MM.1S (cell line): ENCODE results near the gene MYO16.

Experiments
- DNase-seq: peaks from one replicate; pipeline ENCODE4 v3.0.0-alpha.2; 2015
- H2AFZ ChIP-seq: fragments of 300-600 bp; sonication (generic); 2 replicates; pipeline ENCODE4 v1.6.0; 2016; ENCODE audit warnings: antibody characterized with exemption, low read length
- H3F3A ChIP-seq: fragments of 300-600 bp; sonication (generic); 2 replicates; pipeline ENCODE4 v1.6.1; 2016; ENCODE audit warnings: mild to moderate bottlenecking, antibody characterized with exemption, low read length, moderate library complexity, mixed read lengths; ENCODE audit not compliant: insufficient read depth
- H3K27ac ChIP-seq: fragments of 300-600 bp; sonication (generic); 2 replicates; pipeline ENCODE4 v1.5.1; 2016; ENCODE audit warnings: mild to moderate bottlenecking, low read length
- H3K27me3 ChIP-seq: fragments of 300-600 bp; sonication (generic); replicated peaks from 2 replicates; pipeline ENCODE4 v1.6.0; 2016; ENCODE audit warnings: low read length; ENCODE audit not compliant: insufficient read depth
- H3K36me3 ChIP-seq: fragments of 300-600 bp; sonication (generic); replicated peaks from 2 replicates; pipeline ENCODE4 v1.6.1; 2016; ENCODE audit warnings: mild to moderate bottlenecking, low read length, mixed read lengths; ENCODE audit not compliant: insufficient read depth
- H3K4me1 ChIP-seq: fragments of 300-600 bp; sonication (generic); 2 replicates; pipeline ENCODE4 v1.6.1; 2016; ENCODE audit warnings: low read length, mixed read lengths
- H3K4me2 ChIP-seq: fragments of 300-600 bp; sonication (generic); 2 replicates; pipeline ENCODE4 v1.6.0; 2016; ENCODE audit warnings: low read depth, low read length
- H3K4me3 ChIP-seq: fragments of 300-600 bp; sonication (generic); 2 replicates; pipeline ENCODE4 v1.5.1; 2016; ENCODE audit warnings: low read length, mixed read lengths
- H3K79me2 ChIP-seq: fragments of 300-600 bp; sonication (generic); 2 replicates; pipeline ENCODE4 v1.6.1; 2016; ENCODE audit warnings: mixed run types, low read length, mixed read lengths
- H3K9ac ChIP-seq: fragments of 300-600 bp; sonication (generic); 2 replicates; pipeline ENCODE4 v1.6.1; 2016; ENCODE audit warnings: low read length, mixed read lengths
- H3K9me2 ChIP-seq: fragments of 300-600 bp; sonication (generic); replicated peaks from 2 replicates; pipeline ENCODE4 v1.6.1; 2016; ENCODE audit warnings: mild to moderate bottlenecking, low read length, mixed read lengths; ENCODE audit not compliant: insufficient read depth
- H3K9me3 ChIP-seq: fragments of 300-600 bp; sonication (generic); replicated peaks from 2 replicates; pipeline ENCODE4 v1.6.1; 2016; ENCODE audit warnings: mild to moderate bottlenecking, low read length, mixed read lengths; ENCODE audit not compliant: insufficient read depth
- H4K20me1 ChIP-seq: fragments of 300-600 bp; sonication (generic); 2 replicates; pipeline ENCODE4 v1.6.1; 2016; ENCODE audit warnings: mild to moderate bottlenecking, low read length, moderate library complexity, mixed read lengths; ENCODE audit not compliant: insufficient read depth
- EZH2 ChIP-seq: fragments of 300-600 bp; sonication (generic); optimal IDR thresholded peaks from 2 replicates; pipeline ENCODE3; 2017; ENCODE audit warnings: low read depth, mild to moderate bottlenecking, antibody characterized with exemption, low read length, mixed read lengths
- EZH2phosphoT487 ChIP-seq: fragments of 300-600 bp; sonication (generic); IDR thresholded peaks from 2 replicates; pipeline ENCODE4 v1.6.1; 2018; ENCODE audit warnings: antibody characterized with exemption, low read length
- TF ChIP-seq, protein P1 (sequence below): fragments of 300-600 bp; sonication (generic); IDR thresholded peaks from 2 replicates; pipeline ENCODE4 v1.5.1; 2016; ENCODE audit warnings: antibody characterized with exemption, low read length, mixed read lengths

MYO16 gene

DNA sequence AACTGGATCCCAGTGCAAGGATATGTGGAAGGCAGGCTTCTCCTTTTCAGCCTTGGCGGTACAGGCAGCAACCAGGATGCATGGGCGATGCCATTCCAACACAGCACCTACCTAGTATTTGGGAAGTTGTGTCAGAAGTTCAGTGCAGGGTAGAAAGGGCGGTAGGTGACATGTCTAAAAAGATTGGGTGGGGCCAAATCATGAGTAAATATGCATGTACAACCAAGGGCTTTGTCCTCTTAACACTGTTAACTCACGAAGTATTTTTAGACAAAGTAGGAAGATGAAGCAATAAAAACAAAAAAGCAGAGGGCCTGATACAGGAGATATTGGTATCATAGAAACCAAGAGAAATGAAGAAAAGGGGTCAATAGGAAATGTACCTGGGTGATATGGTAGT lies 392.1 kb downstream of the MYO16 start:
- Histone ChIP-seq H3K9me3 (no peaks in the 10 kb centered on the region), H2AFZ (no peak overlapping the region), H3K4me2 (no peak overlapping the region), H4K20me1 (no peaks in the 10 kb centered on the region), H3K27me3 (no peaks in the 10 kb centered on the region), H3K36me3 (no peaks in the 10 kb centered on the region), H3K9me2 (no peaks in the 10 kb centered on the region), H3F3A (no peaks in the 10 kb centered on the region), H3K4me1 (no peaks in the 10 kb centered on the region), H3K4me3 (no peak overlapping the region), H3K9ac (no peak overlapping the region), H3K79me2 (no peaks in the 10 kb centered on the region), H3K27ac (no peak overlapping the region)
- DNase-seq, result no peak
- no peak for TF ChIP-seq EZH2phosphoT487
- TF ChIP-seq, protein P1, sequence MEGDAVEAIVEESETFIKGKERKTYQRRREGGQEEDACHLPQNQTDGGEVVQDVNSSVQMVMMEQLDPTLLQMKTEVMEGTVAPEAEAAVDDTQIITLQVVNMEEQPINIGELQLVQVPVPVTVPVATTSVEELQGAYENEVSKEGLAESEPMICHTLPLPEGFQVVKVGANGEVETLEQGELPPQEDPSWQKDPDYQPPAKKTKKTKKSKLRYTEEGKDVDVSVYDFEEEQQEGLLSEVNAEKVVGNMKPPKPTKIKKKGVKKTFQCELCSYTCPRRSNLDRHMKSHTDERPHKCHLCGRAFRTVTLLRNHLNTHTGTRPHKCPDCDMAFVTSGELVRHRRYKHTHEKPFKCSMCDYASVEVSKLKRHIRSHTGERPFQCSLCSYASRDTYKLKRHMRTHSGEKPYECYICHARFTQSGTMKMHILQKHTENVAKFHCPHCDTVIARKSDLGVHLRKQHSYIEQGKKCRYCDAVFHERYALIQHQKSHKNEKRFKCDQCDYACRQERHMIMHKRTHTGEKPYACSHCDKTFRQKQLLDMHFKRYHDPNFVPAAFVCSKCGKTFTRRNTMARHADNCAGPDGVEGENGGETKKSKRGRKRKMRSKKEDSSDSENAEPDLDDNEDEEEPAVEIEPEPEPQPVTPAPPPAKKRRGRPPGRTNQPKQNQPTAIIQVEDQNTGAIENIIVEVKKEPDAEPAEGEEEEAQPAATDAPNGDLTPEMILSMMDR, result no peak
- no peak for TF ChIP-seq EZH2

DNA sequence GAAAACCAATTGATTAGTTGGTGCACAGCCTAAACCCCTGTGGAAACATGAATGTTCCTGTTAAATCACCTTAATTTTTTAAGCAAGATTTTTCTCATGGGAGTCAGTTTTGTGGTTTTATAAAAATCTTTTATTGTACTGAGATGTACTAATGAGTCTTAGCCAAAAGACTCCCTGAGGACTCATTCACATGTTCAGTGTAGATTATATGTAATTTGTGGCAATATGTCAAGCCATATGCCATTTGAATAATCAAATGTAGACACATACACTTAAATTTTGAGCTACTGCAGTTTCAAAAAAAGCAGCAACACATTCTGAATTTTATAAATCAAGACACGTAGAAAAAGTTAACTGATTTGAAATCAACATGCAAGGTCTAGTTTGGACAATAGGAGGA lies 395.2 kb downstream of the MYO16 start:
- TF ChIP-seq, protein P1, result no peak
- TF ChIP-seq EZH2phosphoT487, result no peak
- TF ChIP-seq EZH2, result no peak
- Histone ChIP-seq H3K27me3 (no peaks in the 10 kb centered on the region), H2AFZ (no peak overlapping the region), H3K9me2 (no peaks in the 10 kb centered on the region), H3F3A (no peaks in the 10 kb centered on the region), H3K9ac (no peak overlapping the region), H3K79me2 (no peaks in the 10 kb centered on the region), H3K36me3 (no peaks in the 10 kb centered on the region), H3K4me1 (no peaks in the 10 kb centered on the region), H4K20me1 (no peaks in the 10 kb centered on the region), H3K4me2 (no peak overlapping the region), H3K27ac (no peak overlapping the region), H3K4me3 (no peak overlapping the region), H3K9me3 (no peaks in the 10 kb centered on the region)
- no peak for DNase-seq

DNA sequence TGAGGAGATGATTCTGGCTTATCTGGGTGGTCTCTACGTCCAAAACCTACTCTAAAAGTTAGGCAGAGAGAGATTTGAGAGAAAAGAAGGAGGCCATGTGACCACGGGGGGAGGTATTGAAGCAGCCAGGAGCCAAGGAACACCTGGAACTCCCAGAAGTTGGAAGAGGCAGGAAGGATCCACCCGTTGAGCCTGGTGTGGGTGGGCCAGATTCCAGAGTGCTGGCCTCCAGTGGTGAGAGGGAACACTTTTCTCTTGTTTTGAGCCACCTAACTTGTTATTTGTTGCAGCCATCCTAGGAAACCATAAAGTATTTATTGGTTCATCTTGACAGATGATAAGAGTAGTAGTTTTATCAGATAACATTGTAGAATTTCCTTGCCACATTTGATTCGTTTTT lies 396.9 kb downstream of the MYO16 start:
- Histone ChIP-seq H3K79me2 (no peaks in the 10 kb centered on the region), H3F3A (no peaks in the 10 kb centered on the region), H3K4me2 (no peak overlapping the region), H3K27me3 (no peaks in the 10 kb centered on the region), H2AFZ (no peak overlapping the region), H4K20me1 (no peaks in the 10 kb centered on the region), H3K9me3 (no peaks in the 10 kb centered on the region), H3K9ac (no peak overlapping the region), H3K4me1 (no peaks in the 10 kb centered on the region), H3K9me2 (no peaks in the 10 kb centered on the region), H3K4me3 (no peak overlapping the region), H3K36me3 (no peaks in the 10 kb centered on the region), H3K27ac (no peak overlapping the region)
- no peak for DNase-seq
- TF ChIP-seq, protein P1, result no peak
- TF ChIP-seq EZH2phosphoT487, result no peak
- no peak for TF ChIP-seq EZH2
